Upper lobe of right lung (tissue), 1 donor: Measurements from ENCODE around the gene HOXD1. TPM values are rescaled to one million over a fixed set of nuclear protein-coding genes. Genes with fewer than 3 reads are reported as not detected.

Experiments
- ATAC-seq: fragments of 200-7000 bp; cut with Tn5 transposase; one replicate; pipeline ENCODE4 v1.9.1; 2020; ENCODE audit warnings: mild to moderate bottlenecking, moderate library complexity
- DNase-seq: peaks from one replicate; pipeline ENCODE4 v3.0.0-alpha.2; 2020
- H3K27ac ChIP-seq: fragments of 200-600 bp; one replicate; pipeline ENCODE4 v1.8.0; 2022
- H3K27me3 ChIP-seq: fragments of 200-600 bp; one replicate; pipeline ENCODE4 v1.8.0; 2022; ENCODE audit warnings: mild to moderate bottlenecking
- H3K36me3 ChIP-seq: fragments of 200-600 bp; one replicate; pipeline ENCODE4 v1.8.0; 2022
- H3K4me1 ChIP-seq: fragments of 200-600 bp; one replicate; pipeline ENCODE4 v1.8.0; 2022
- H3K4me3 ChIP-seq: fragments of 200-600 bp; one replicate; pipeline ENCODE4 v1.8.0; 2022; ENCODE audit warnings: mild to moderate bottlenecking
- H3K9me3 ChIP-seq: fragments of 200-600 bp; one replicate; pipeline ENCODE4 v1.8.0; 2022
- CTCF ChIP-seq: fragments of 200-600 bp; IDR thresholded peaks from one replicate; pipeline ENCODE4 v1.8.0; 2022; ENCODE audit warnings: antibody characterized with exemption
- intact Hi-C: fragments of 100-400 bp; cut with DNase I; formaldehyde crosslinking; loops from one replicate; pipeline ENCODE4 v1.11.0; 2022
- total RNA-seq: library from RNA; stranded (reverse); fragmentation: NEBNext Ultra II Directional; extraction: Animal tissue kit (Norgen Biotek cat#: 25700); gene quantifications from one replicate; pipeline ENCODE4 v1.2.1, GENCODE V29; 2021
- donor health status: DM: no; HTN: yes; CAD: no; lungs with severe emphysema.

Gene HOXD1
- total RNA-seq, 1 donor from 2014 or later = 4.1 TPM

GRCh38 chr2:176151442-176152287, 36.8 kb upstream of the HOXD1 start, which contains the start of gene HOXD4:
Gene HOXD4, plus strand, starts transcription at chr2:176151550. Its CDS starts 84 bp downstream, at chr2:176151634.
- no peak within 1 kb of the TSS for H3K27ac ChIP-seq
- peaks cover 99% of the 10 kb centered on the region for H3K27me3 ChIP-seq
- no peak for TF ChIP-seq CTCF
- no peaks in the 10 kb centered on the region for H3K36me3 ChIP-seq
- no peak for ATAC-seq
- intact Hi-C loops = no loop called here
- no peak for DNase-seq
- no peak within 1 kb of the TSS for H3K4me3 ChIP-seq
- no peaks in the 10 kb centered on the region for H3K4me1 ChIP-seq
- H3K9me3 ChIP-seq = no peaks in the 10 kb centered on the region

GRCh38 chr2:176152350-176153181, 35.9 kb upstream of the HOXD1 start:
- H3K4me3 ChIP-seq = no peak overlapping the region
- no peak overlapping the region for H3K27ac ChIP-seq
- ATAC-seq = no peak
- DNase-seq = no peak
- H3K9me3 ChIP-seq = no peaks in the 10 kb centered on the region
- peaks cover 99% of the 10 kb centered on the region for H3K27me3 ChIP-seq
- intact Hi-C loops = no loop called here
- no peak for TF ChIP-seq CTCF
- H3K36me3 ChIP-seq = no peaks in the 10 kb centered on the region
- no peaks in the 10 kb centered on the region for H3K4me1 ChIP-seq

- DNase-seq (no peak), ATAC-seq (no peak)
- H3K27ac ChIP-seq = no peak overlapping the region
- H3K9me3 ChIP-seq = no peaks in the 10 kb centered on the region
- peaks cover 4% of the 10 kb centered on the region for H3K4me1 ChIP-seq
- TF ChIP-seq CTCF = no peak
- H3K4me3 ChIP-seq = no peak overlapping the region
- intact Hi-C loops = no loop called here
- no peaks in the 10 kb centered on the region for H3K36me3 ChIP-seq
- H3K27me3 ChIP-seq = peaks cover 99% of the 10 kb centered on the region
Observed at GRCh38 chr2:176154576-176155252, 33.8 kb upstream of the HOXD1 start.

GRCh38 chr2:176155356-176156044, 33.0 kb upstream of the HOXD1 start:
- ATAC-seq (no peak), DNase-seq (no peak)
- intact Hi-C loops = no loop called here
- Histone ChIP-seq H3K27ac (no peak overlapping the region), H3K9me3 (no peaks in the 10 kb centered on the region), H3K4me3 (no peak overlapping the region), H3K4me1 (peaks cover 8% of the 10 kb centered on the region), H3K27me3 (peaks cover 99% of the 10 kb centered on the region), H3K36me3 (no peaks in the 10 kb centered on the region)
- no peak for TF ChIP-seq CTCF

- intact Hi-C loops = no loop called here
- TF ChIP-seq CTCF = no peak
- Histone ChIP-seq H3K4me3 (no peak overlapping the region), H3K27ac (no peak overlapping the region), H3K27me3 (peaks cover 99% of the 10 kb centered on the region), H3K36me3 (no peaks in the 10 kb centered on the region), H3K4me1 (peaks cover 8% of the 10 kb centered on the region), H3K9me3 (no peaks in the 10 kb centered on the region)
- DNase-seq = no peak
- ATAC-seq = no peak
Observed at GRCh38 chr2:176156301-176156806, 32.1 kb upstream of the HOXD1 start.
